ENCODE measurements around the gene IDH1.
"Not testable (repeated sequence)": the region's sequence is repeated elsewhere in the genome, so short reads cannot be mapped to it uniquely, and the experiment has no call there.

The IDH1 gene

DNA sequence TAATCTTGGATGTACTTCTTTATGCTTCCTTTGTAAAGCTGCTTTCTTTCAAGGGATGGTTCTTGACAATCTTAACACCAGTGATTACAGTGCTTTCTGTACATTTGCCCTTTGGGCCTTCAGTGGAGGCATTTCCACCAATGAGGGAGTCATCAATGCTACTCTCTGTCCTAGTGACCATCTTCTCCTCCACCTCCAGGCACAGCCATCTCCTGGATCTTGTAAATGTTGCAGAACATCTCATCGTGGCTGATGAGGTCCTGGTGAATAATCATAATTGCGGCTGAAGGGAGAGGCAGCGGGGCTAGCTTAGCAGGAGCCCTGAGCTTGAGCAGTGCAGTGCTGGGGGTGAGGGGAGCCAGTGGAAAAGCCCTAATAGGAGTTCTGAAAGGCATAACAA, 32.5 kb downstream of the IDH1 start:
- Histone ChIP-seq H2BK120ac (ENCODE audit: low read depth, low read length) (no peak overlapping the region), H3K4me1 (ENCODE audit: control insufficient read depth in 2 of 2, insufficient read depth in 1 of 2, low read depth in 1 of 2, low read length in 2 of 2) (no peaks in the 10 kb centered on the region), H2AFZ (ENCODE audit: low read length) (no peak overlapping the region), H4K91ac (ENCODE audit: low read depth, low read length, poor library complexity) (no peak overlapping the region), H3K4me3 (ENCODE audit: low read length in 2 of 2) (no peak overlapping the region), H3K79me1 (ENCODE audit: low read depth, low read length) (no peaks in the 10 kb centered on the region), H3K18ac (ENCODE audit: low read length) (no peak overlapping the region), H3K23ac (ENCODE audit: low read depth, low read length, poor library complexity) (no peak overlapping the region), H3K27me3 (ENCODE audit: control insufficient read depth in 3 of 3, insufficient read depth in 3 of 3, low read depth in 1 of 3, low read length in 3 of 3) (peaks cover 0 to 2% (median 0%) of the 10 kb centered on the region in 3 experiments), H3K27ac (replicated peaks; ENCODE audit: low read length) (no peak overlapping the region), H3K4ac (ENCODE audit: low read length) (no peak overlapping the region), H3K36me3 (replicated peaks in 1 of 2; ENCODE audit: control insufficient read depth in 2 of 2, insufficient read depth in 2 of 2, low read length in 2 of 2) (no peaks in the 10 kb centered on the region), H2BK15ac (ENCODE audit: low read length) (no peak overlapping the region), H3K9me3 (replicated peaks in 1 of 2; ENCODE audit: control insufficient read depth in 2 of 2, insufficient read depth in 1 of 2, low read depth in 1 of 2, low read length in 2 of 2) (peaks cover 0 to 4% of the 10 kb centered on the region in 2 donors), H3K14ac (ENCODE audit: low read length) (no peak overlapping the region), H4K8ac (ENCODE audit: low read depth, low read length) (no peak overlapping the region), H3K9ac (ENCODE audit: low read depth, low read length, poor library complexity) (no peak overlapping the region), H2BK5ac (ENCODE audit: low read length) (no peak overlapping the region), H2AK5ac (ENCODE audit: low read depth, low read length) (no peak overlapping the region), H3K4me2 (ENCODE audit: insufficient read depth, low read length, poor library complexity, severe bottlenecking) (no peak overlapping the region), H2BK12ac (ENCODE audit: low read length) (no peak overlapping the region)
- WGBS, 2 donors (ENCODE audit: extremely low coverage in 2 of 2, insufficient read length in 2 of 2, insufficient replicate concordance in 1 of 2), result no CpG with 5 or more reads among the region's 3 CpGs
- DNase-seq (ENCODE audit: low spot score), result no peak

DNA sequence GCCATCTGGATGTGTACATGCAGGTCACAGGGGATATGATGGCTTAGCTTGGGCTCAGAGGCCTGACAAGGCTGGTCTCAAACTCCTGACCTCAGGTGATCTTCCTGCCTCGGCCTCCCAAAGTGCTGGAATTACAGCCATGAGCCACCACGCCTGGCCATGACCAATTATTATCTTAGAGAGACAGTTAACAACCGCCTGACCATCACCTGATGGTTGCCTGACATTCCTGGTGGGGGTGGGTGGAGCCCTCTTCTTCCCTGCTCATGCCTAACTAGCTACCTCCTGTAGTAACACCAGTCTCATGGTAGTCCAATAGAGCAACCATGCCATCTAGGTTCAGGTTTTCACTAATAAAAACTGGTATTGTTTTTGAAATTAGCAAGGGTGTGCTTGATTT, 33.0 kb downstream of the IDH1 start:
- H3K9me3 ChIP-seq (replicated peaks in 1 of 2; ENCODE audit: control insufficient read depth in 2 of 2, insufficient read depth in 1 of 2, low read depth in 1 of 2, low read length in 2 of 2); H3K14ac ChIP-seq (ENCODE audit: low read length); H4K91ac ChIP-seq (ENCODE audit: low read depth, low read length, poor library complexity); H2AFZ ChIP-seq (ENCODE audit: low read length); H4K8ac ChIP-seq (ENCODE audit: low read depth, low read length); H3K9ac ChIP-seq (ENCODE audit: low read depth, low read length, poor library complexity); DNase-seq (ENCODE audit: low spot score); H2BK5ac ChIP-seq (ENCODE audit: low read length); H3K4me2 ChIP-seq (ENCODE audit: insufficient read depth, low read length, poor library complexity, severe bottlenecking); H3K79me1 ChIP-seq (ENCODE audit: low read depth, low read length); H3K4me3 ChIP-seq (ENCODE audit: low read length in 2 of 2); H3K27me3 ChIP-seq (ENCODE audit: control insufficient read depth in 3 of 3, insufficient read depth in 3 of 3, low read depth in 1 of 3, low read length in 3 of 3); H2BK12ac ChIP-seq (ENCODE audit: low read length); H3K23ac ChIP-seq (ENCODE audit: low read depth, low read length, poor library complexity); H3K36me3 ChIP-seq (replicated peaks in 1 of 2; ENCODE audit: control insufficient read depth in 2 of 2, insufficient read depth in 2 of 2, low read length in 2 of 2); H2AK5ac ChIP-seq (ENCODE audit: low read depth, low read length); H2BK120ac ChIP-seq (ENCODE audit: low read depth, low read length); H3K4ac ChIP-seq (ENCODE audit: low read length); H3K4me1 ChIP-seq (ENCODE audit: control insufficient read depth in 2 of 2, insufficient read depth in 1 of 2, low read depth in 1 of 2, low read length in 2 of 2); H2BK15ac ChIP-seq (ENCODE audit: low read length); H3K27ac ChIP-seq (replicated peaks; ENCODE audit: low read length); H3K18ac ChIP-seq (ENCODE audit: low read length): not testable (repeated sequence)
- WGBS, 2 donors (ENCODE audit: extremely low coverage in 2 of 2, insufficient read length in 2 of 2, insufficient replicate concordance in 1 of 2), result no CpG with 5 or more reads among the region's 3 CpGs

GRCh38 chr2:208210688-208211451, 44.0 kb downstream of the IDH1 start:
- Histone ChIP-seq H3K27ac (replicated peaks; ENCODE audit: low read length) (no peak overlapping the region), H3K9ac (ENCODE audit: low read depth, low read length, poor library complexity) (no peak overlapping the region), H2BK12ac (ENCODE audit: low read length) (no peak overlapping the region), H3K4ac (ENCODE audit: low read length) (no peak overlapping the region), H4K8ac (ENCODE audit: low read depth, low read length) (no peak overlapping the region), H2AFZ (ENCODE audit: low read length) (no peak overlapping the region), H3K4me2 (ENCODE audit: insufficient read depth, low read length, poor library complexity, severe bottlenecking) (no peak overlapping the region), H2BK120ac (ENCODE audit: low read depth, low read length) (no peak overlapping the region), H3K27me3 (ENCODE audit: control insufficient read depth in 3 of 3, insufficient read depth in 3 of 3, low read depth in 1 of 3, low read length in 3 of 3) (no peaks in the 10 kb centered on the region), H4K91ac (ENCODE audit: low read depth, low read length, poor library complexity) (no peak overlapping the region), H3K9me3 (replicated peaks in 1 of 2; ENCODE audit: control insufficient read depth in 2 of 2, insufficient read depth in 1 of 2, low read depth in 1 of 2, low read length in 2 of 2) (no peaks in the 10 kb centered on the region), H2BK15ac (ENCODE audit: low read length) (no peak overlapping the region), H3K18ac (ENCODE audit: low read length) (no peak overlapping the region), H3K36me3 (replicated peaks in 1 of 2; ENCODE audit: control insufficient read depth in 2 of 2, insufficient read depth in 2 of 2, low read length in 2 of 2) (no peaks in the 10 kb centered on the region), H2BK5ac (ENCODE audit: low read length) (no peak overlapping the region), H3K23ac (ENCODE audit: low read depth, low read length, poor library complexity) (no peak overlapping the region), H3K14ac (ENCODE audit: low read length) (no peak overlapping the region), H3K79me1 (ENCODE audit: low read depth, low read length) (no peaks in the 10 kb centered on the region), H3K4me1 (ENCODE audit: control insufficient read depth in 2 of 2, insufficient read depth in 1 of 2, low read depth in 1 of 2, low read length in 2 of 2) (peaks cover 0 to 2% of the 10 kb centered on the region in 2 donors), H3K4me3 (ENCODE audit: low read length in 2 of 2) (no peak overlapping the region), H2AK5ac (ENCODE audit: low read depth, low read length) (no peak overlapping the region)
- no CpG with 5 or more reads among the region's 9 CpGs for WGBS, 2 donors (ENCODE audit: extremely low coverage in 2 of 2, insufficient read length in 2 of 2, insufficient replicate concordance in 1 of 2)
- DNase-seq (ENCODE audit: low spot score), result no peak

- Histone ChIP-seq H2BK15ac (ENCODE audit: low read length) (no peak overlapping the region), H3K4me2 (ENCODE audit: insufficient read depth, low read length, poor library complexity, severe bottlenecking) (no peak overlapping the region), H3K18ac (ENCODE audit: low read length) (no peak overlapping the region), H3K14ac (ENCODE audit: low read length) (no peak overlapping the region), H2BK12ac (ENCODE audit: low read length) (no peak overlapping the region), H3K9ac (ENCODE audit: low read depth, low read length, poor library complexity) (no peak overlapping the region), H3K4ac (ENCODE audit: low read length) (no peak overlapping the region), H3K27ac (replicated peaks; ENCODE audit: low read length) (no peak overlapping the region), H2BK5ac (ENCODE audit: low read length) (no peak overlapping the region), H3K79me1 (ENCODE audit: low read depth, low read length) (no peaks in the 10 kb centered on the region), H2AFZ (ENCODE audit: low read length) (no peak overlapping the region), H4K91ac (ENCODE audit: low read depth, low read length, poor library complexity) (no peak overlapping the region), H4K8ac (ENCODE audit: low read depth, low read length) (no peak overlapping the region), H3K9me3 (replicated peaks in 1 of 2; ENCODE audit: control insufficient read depth in 2 of 2, insufficient read depth in 1 of 2, low read depth in 1 of 2, low read length in 2 of 2) (no peaks in the 10 kb centered on the region), H3K4me3 (ENCODE audit: low read length in 2 of 2) (peak overlapping the region in 1 of 2 donors; percentile 53), H3K23ac (ENCODE audit: low read depth, low read length, poor library complexity) (no peak overlapping the region), H2AK5ac (ENCODE audit: low read depth, low read length) (no peak overlapping the region), H3K4me1 (ENCODE audit: control insufficient read depth in 2 of 2, insufficient read depth in 1 of 2, low read depth in 1 of 2, low read length in 2 of 2) (no peaks in the 10 kb centered on the region), H3K36me3 (replicated peaks in 1 of 2; ENCODE audit: control insufficient read depth in 2 of 2, insufficient read depth in 2 of 2, low read length in 2 of 2) (no peaks in the 10 kb centered on the region), H3K27me3 (ENCODE audit: control insufficient read depth in 3 of 3, insufficient read depth in 3 of 3, low read depth in 1 of 3, low read length in 3 of 3) (no peaks in the 10 kb centered on the region), H2BK120ac (ENCODE audit: low read depth, low read length) (no peak overlapping the region)
- no peak for DNase-seq (ENCODE audit: low spot score)
- WGBS, 2 donors (ENCODE audit: extremely low coverage in 2 of 2, insufficient read length in 2 of 2, insufficient replicate concordance in 1 of 2), result no CpG with 5 or more reads among the region's 9 CpGs
Observed at GRCh38 chr2:208208335-208209085, 46.4 kb downstream of the IDH1 start.
